Fibroblast of skin of back (primary cell): ENCODE results near the gene GLRA3. TPM values are rescaled to one million over a fixed set of nuclear protein-coding genes. Genes with fewer than 3 reads are reported as not detected.
"Not testable (repeated sequence)": the region's sequence is repeated elsewhere in the genome, so short reads cannot be mapped to it uniquely, and the experiment has no call there.

Experiments
- DNase-seq: peaks from one replicate; pipeline ENCODE4 v3.0.0-alpha.2; 2013
- polyA plus RNA-seq, 2 experiments: library from polyadenylated mRNA; unstranded; fragments of 120-200 nt; gene quantifications; one replicate each; pipeline ENCODE4 v1.2.1, GENCODE V29; 2013; ENCODE audit not compliant: insufficient read length in 2 of 2

Gene GLRA3
- polyA plus RNA-seq (2013, experiment 1 of 2; ENCODE audit: insufficient read length) = not detected
- polyA plus RNA-seq (2013, experiment 2 of 2; ENCODE audit: insufficient read length) = not detected

- peak; percentile 46 for DNase-seq
These were observed at the start of gene GLRA3 for GRCh38 chr4:174828845-174829701. Gene GLRA3, minus strand, starts transcription at chr4:174829247. Its CDS starts 436 bp downstream, at chr4:174828811.

GRCh38 chr4:174874898-174875297 is 45.9 kb upstream of the GLRA3 start:
- no peak for DNase-seq

GRCh38 chr4:174873931-174874330 is 44.9 kb upstream of the GLRA3 start:
- DNase-seq = no peak

GRCh38 chr4:174873146-174873545 is 44.1 kb upstream of the GLRA3 start:
- DNase-seq = not testable (repeated sequence)

GRCh38 chr4:174871407-174871806 is 42.4 kb upstream of the GLRA3 start:
- no peak for DNase-seq

- DNase-seq = no peak
These were observed 41.3 kb upstream of the GLRA3 start for GRCh38 chr4:174870311-174870710.

- DNase-seq = peak; percentile 2
These were observed 40.3 kb upstream of the GLRA3 start for GRCh38 chr4:174869339-174869738.

- DNase-seq = no peak
These were observed 38.9 kb upstream of the GLRA3 start for GRCh38 chr4:174867903-174868302.

GRCh38 chr4:174865418-174865985 is 36.5 kb upstream of the GLRA3 start:
- no peak for DNase-seq

- no peak for DNase-seq
These were observed 35.0 kb upstream of the GLRA3 start for GRCh38 chr4:174864031-174864430.

- DNase-seq = no peak
These were observed 31.5 kb upstream of the GLRA3 start for GRCh38 chr4:174860588-174860987.

- DNase-seq = no peak
These were observed 30.9 kb upstream of the GLRA3 start for GRCh38 chr4:174859904-174860303.

GRCh38 chr4:174856926-174857800 is 28.1 kb upstream of the GLRA3 start:
- DNase-seq = no peak

- no peak for DNase-seq
These were observed 26.0 kb upstream of the GLRA3 start for GRCh38 chr4:174855050-174855449.

- no peak for DNase-seq
These were observed 24.6 kb upstream of the GLRA3 start for GRCh38 chr4:174853629-174854028.

GRCh38 chr4:174848596-174848995 is 19.5 kb upstream of the GLRA3 start:
- no peak for DNase-seq

GRCh38 chr4:174847801-174848427 is 18.9 kb upstream of the GLRA3 start:
- DNase-seq = no peak

- no peak for DNase-seq
These were observed 6.5 kb upstream of the GLRA3 start for GRCh38 chr4:174835536-174835935.

- no peak for DNase-seq
These were observed 5.4 kb upstream of the GLRA3 start for GRCh38 chr4:174834477-174834876.

GRCh38 chr4:174826660-174827059 is 2.4 kb downstream of the GLRA3 start:
- no peak for DNase-seq

- no peak for DNase-seq
These were observed 13.8 kb downstream of the GLRA3 start for GRCh38 chr4:174815282-174815681.

GRCh38 chr4:174813292-174813691 is 15.8 kb downstream of the GLRA3 start:
- no peak for DNase-seq
